ENCODE results near the gene CFDP1.

CFDP1 gene

DNA sequence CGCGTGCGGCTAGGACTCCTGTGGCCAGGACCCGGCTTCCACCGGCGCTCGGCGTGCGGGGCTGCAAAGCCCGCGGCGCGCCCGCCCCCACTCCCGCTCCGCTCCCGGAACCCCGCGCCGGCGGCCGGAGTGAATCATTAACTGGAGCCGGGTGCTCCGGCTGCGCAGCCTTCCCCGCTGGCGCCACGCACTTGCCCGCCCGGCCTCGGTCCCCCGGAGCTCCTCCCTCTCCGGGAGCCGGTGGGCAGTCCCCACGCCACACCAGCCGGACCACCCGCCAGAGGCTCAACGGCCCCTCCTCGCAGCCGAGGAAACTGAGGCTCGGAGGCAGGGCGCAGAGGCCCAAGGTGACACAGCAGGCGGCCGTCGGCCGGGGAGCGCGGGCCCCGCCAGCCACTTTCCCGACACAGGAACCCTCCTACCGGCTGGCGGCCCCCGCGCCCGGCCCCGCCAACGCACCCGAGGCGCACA, 182.5 kb downstream of the CFDP1 start:
- DNase-seq (ENCODE audit: low spot score): peak; percentile 63

DNA sequence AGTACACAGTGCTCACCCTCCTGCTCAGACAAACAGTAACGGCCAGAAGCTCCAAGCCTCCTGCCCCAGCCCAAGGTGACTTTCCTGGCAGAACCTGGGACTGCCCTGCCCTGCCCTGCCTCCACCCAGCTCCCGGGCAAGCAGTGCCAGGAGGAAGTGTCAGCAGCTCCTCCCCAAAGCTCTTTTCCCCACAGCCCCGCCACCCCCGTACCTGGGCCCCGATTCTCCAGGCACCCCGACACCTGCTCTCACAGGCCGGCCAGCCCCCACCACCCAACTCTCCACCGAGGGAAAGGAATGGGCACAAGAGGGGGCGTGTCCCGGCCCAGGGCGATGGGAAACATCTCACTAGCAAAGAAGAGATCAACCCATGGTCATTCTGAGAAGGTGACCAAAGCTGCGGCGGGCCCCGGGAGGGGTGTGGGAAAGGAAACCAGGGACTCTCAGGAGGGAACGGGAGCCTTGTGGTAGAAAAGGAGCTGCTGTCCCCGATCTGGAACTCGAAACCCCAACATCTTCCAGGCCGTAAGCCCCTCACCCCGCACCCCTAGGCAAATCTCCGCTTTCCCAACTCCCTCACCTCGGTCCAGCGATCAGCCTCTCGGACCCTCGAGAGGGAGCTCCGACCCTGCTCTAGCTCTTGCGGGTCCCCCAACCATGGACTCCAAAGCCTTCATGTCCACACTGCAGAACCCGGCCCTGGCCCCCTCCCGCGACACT, 183.1 kb downstream of the CFDP1 start:
- DNase-seq (ENCODE audit: low spot score): peak; percentile 29

DNA sequence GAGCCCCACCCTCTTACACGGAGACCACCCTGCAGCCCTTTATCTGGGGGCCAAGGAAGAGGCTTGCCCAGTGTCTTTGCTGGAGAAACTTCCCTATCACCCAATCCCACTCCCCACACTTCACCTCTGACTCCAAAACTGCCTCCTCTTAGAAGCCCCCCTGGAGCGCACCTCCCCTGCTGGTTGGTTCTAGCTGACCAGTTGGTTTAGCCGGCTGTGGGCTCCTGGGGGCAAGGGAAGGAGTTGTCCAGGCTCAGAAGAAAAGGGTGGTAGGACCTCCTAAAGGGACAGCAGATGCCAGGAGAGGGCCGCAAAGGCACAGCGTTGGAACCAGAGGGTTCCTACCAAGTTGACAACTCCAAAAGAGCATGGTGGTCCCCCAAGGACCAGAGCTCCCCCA, 183.9 kb downstream of the CFDP1 start:
- no peak for DNase-seq (ENCODE audit: low spot score)

DNA sequence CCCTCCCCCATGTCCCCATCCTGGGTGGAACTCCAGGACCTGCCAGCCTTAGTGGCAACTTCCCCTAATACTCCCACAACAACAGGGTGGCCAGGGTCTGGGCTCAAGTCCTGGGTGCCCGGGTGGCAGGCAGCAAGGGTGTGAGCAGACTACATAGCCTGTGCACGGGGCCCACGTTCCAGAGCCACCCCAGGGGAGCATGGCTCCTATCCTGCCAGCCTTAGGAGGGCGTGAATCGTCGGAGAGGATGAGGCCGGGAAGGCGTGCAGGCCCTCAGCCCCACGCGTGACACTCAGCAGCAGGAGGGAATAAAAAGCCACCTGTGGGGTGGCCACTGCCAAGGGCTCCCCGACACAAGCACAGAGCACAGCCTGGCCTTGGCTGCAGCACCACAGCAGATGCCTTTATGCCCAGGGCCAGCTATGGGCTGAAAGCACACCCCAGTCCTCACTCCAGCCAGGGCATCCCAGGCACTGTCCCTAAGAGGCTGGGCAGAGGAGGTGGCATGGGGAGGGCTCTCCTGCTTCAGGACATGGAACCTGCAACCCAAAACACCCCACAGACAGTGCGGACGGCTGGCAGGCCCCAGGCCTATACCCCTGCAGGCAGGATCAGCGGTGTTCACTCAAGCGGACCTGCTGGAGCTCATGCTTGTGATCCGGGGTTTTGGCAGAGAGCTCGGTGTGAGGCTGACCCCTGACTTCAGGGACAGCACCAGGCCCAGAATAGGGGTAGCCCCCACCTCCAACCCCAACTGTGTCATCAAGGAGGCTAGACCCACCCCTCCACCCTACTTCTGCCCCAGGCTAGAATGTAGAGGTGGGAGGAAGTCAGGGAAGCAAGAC, 184.5 kb downstream of the CFDP1 start:
- no peak for DNase-seq (ENCODE audit: low spot score)

DNA sequence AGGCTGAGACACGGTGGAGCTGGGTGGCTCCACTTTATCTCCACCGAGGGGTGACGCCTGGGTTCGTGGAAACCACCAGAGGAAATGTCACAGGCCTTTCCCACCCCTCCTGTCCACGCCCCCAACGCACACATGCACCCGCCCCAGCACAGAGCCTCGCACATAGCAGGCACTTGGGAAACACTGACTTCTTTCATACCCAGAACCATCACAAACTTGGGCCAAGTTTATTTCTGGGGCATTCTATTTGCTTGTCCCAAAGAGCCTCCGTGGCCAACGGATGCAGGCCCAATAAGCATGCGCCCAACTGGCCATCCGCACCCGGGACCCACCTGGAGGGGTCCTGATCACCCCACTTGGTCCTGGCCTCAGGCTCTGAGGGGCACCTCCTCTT, 185.2 kb downstream of the CFDP1 start:
- no peak for DNase-seq (ENCODE audit: low spot score)

DNA sequence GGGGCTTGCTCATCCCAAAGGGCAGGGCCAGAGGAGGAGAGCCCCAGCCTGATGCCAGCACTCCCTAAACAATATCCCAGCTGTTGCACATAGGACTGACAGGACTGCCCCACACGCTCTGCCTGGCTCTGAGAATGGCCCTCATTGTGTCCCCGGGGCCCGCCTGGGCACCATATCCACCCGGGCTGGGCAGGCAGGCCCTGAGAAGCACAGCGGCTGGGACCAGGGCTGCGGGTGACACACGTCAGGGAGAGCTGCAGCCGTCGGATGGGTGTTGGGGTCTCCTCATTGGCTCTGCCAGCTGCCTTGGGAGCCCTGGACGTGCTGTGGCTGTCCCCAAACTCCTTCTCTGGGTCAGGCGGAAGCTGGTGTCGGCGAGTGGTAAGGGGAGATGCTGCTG, 186.1 kb downstream of the CFDP1 start:
- DNase-seq (ENCODE audit: low spot score): no peak

DNA sequence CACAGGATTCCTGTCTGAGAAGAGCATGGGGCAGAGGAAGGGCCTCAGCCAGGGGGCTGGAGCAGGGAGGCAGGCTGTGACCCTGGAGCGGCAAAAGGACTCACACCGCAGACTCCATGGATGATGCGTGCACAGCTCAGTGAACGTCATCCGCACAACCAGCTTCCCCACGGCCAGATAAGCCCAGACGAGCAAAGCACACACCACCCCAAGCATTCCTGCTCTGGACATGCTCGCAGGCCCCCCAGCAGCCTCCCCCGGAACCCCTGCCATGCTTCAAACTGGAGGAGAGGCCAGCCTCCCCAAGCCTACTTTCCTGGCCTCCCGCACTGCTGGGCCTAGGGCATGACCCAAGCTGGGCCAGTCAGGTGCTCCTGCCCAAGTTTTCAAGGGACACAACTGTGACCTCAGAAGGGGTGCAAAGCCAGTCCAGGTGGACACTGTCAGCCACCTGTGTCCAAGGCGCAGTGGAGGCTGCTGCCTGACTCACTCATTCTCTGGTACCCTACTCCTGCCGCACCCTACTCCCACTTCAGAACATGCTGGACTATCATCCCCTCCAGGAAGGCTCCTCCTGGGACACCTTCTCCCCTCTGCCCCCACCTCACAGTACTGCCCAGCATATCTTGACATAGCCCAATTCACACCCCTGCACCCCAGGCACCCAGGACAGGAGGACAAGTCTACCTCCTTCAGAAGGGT, 186.6 kb downstream of the CFDP1 start:
- no peak for DNase-seq (ENCODE audit: low spot score)

DNA sequence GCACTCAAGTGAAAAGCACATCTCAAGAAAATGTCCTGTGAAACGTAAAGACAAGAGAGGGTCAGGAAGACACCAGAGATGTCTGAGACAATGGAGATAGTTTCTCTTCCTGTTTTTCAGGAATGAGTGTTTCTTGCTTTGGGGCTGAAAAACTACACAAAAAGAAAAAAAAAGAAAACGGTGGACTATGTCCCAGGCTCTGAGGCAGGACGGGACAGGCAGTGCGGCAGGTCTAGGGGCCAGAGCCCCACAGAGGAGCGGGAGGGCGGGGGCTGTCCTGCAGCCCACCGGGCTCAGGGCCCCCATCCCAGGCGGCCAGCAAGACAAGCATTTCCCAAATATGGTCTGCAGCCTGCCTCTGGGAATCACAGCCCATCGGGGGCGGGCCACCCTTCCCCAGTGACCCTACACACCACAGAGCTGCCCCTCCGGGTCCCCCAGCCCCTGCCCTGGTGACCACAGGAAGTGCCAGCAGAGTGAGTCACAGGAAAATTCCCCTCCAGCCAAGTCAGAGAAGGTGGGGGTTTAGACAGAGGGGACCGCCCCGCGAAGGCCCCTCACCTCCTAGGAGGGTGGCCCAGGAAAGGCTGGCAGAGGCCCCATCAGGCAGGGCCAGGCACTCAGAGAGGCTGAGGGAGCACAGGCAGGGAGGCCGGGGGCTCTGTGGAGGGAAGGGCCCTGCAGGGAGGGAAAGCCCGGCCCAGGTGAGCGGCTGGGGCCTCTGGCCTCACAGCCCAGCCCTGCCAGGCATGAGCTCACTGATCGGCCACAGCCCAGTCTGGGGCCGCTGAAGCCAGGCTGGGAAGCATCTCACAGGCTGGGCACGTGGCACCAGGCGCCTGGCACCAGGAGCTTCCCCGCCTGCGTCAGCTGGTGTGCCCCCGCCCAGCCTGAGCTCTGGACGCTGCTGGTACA, 188.2 kb downstream of the CFDP1 start:
- DNase-seq (ENCODE audit: low spot score): peak; percentile 34

DNA sequence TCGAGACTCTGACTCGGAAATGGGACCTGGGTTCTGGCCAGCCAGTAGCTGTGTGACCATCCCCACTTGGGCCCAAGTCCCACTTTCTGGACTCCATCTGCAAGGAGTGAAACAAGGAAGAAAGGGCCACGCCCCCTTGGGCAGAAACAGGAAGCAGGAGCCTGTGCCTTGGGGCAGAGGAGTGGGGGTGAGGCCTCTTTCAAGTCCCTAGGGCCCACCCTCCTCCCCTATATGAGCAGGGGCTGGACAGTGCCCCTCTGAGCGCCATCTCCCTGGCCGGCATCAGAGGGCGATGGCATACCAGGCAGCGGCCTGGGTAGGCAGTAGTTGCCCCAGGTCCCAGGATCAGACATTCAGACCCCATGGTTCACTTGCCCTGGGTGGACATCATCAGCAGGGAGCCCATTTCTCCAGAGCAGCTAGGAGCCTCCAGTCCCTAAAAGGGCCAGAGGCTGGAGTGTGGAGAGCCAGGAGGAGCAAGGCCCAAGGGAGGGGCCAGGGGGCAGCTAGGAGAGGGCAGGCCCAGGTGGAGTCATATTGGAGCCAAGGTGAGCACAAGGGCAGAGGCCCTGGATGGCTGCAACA, 189.0 kb downstream of the CFDP1 start:
- no peak for DNase-seq (ENCODE audit: low spot score)

Data from LoVo (cell line).